Breast epithelium (tissue), 3 donors: ENCODE data around the gene WFDC12.

Experiments used
- POLR2A ChIP-seq: fragments of 450-650 bp; IDR thresholded peaks from one replicate; pipeline ENCODE4 v1.6.1; 2016; ENCODE audit warnings: antibody characterized with exemption, mild to moderate bottlenecking, moderate library complexity
- POLR2AphosphoS5 ChIP-seq, 3 donors: sonication (generic); formaldehyde crosslinking; IDR thresholded peaks; one replicate each; pipeline ENCODE4 v1.6.1; 2017; ENCODE audit warnings: antibody characterized with exemption in 3 of 3
- TF ChIP-seq, protein P1 (sequence below), 3 donors: fragments of 450-650 bp; IDR thresholded peaks; one replicate each; pipeline ENCODE4 v1.5.1; 2016 to 2017; ENCODE audit warnings: antibody characterized with exemption in 3 of 3, mild to moderate bottlenecking in 3 of 3, moderate library complexity in 3 of 3

DNA sequence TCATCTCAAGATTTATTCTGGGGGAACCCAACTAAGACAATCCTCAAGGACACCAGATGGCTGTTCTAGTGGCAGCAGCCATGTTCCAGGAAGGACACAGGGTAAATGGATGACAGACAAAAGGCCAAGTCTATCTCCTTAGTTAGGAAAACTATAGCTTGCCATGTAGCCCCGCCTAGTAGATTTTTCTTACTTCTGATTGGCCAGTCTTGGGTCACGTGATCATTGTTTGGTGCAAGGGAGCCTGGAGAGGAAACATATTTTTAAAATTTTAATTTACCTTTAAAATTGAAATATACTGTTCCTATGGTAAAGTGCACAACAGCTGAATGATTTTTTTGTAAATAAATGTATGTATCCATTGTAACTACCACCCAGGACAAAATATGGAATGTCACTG is 18.9 kb downstream of the WFDC12 start:
- TF ChIP-seq POLR2AphosphoS5 (IDR thresholded peaks at IDR 0.05) (no peak), POLR2A (no peak)
- TF ChIP-seq, protein P1, sequence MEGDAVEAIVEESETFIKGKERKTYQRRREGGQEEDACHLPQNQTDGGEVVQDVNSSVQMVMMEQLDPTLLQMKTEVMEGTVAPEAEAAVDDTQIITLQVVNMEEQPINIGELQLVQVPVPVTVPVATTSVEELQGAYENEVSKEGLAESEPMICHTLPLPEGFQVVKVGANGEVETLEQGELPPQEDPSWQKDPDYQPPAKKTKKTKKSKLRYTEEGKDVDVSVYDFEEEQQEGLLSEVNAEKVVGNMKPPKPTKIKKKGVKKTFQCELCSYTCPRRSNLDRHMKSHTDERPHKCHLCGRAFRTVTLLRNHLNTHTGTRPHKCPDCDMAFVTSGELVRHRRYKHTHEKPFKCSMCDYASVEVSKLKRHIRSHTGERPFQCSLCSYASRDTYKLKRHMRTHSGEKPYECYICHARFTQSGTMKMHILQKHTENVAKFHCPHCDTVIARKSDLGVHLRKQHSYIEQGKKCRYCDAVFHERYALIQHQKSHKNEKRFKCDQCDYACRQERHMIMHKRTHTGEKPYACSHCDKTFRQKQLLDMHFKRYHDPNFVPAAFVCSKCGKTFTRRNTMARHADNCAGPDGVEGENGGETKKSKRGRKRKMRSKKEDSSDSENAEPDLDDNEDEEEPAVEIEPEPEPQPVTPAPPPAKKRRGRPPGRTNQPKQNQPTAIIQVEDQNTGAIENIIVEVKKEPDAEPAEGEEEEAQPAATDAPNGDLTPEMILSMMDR (IDR thresholded peaks at IDR 0.05) = no peak
